Lung microvascular endothelial cell (primary cell): ENCODE results near the gene HIP1R. TPM values are rescaled to one million over a fixed set of nuclear protein-coding genes. Genes with fewer than 3 reads are reported as not detected.
"Not testable (repeated sequence)": the region's sequence is repeated elsewhere in the genome, so short reads cannot be mapped to it uniquely, and the experiment has no call there.

Experiments
- DNase-seq, 2 donors: peaks; one replicate each; pipeline versions ENCODE4 v3.0.0 to v3.0.0-alpha.2; 2010; ENCODE audit warnings: low read depth in 2 of 2
- total RNA-seq: library from RNA; depleted of rRNA; stranded (reverse); fragments of >200 nt; gene quantifications from 2 replicates; pipeline ENCODE4 v1.2.1, GENCODE V29; 2014

The HIP1R gene
- total RNA-seq, 1 donor from 2014 or later, result 28.2 TPM

GRCh38 chr12:122874081-122874480 lies 38.8 kb downstream of the HIP1R start:
- peak in 1 of 2 donors; percentile 2 for DNase-seq

GRCh38 chr12:122875590-122876220 lies 40.4 kb downstream of the HIP1R start:
- DNase-seq, result no peak

- DNase-seq, result not testable (repeated sequence)
These were observed 41.0 kb downstream of the HIP1R start for GRCh38 chr12:122876281-122876680.

GRCh38 chr12:122876731-122877130 lies 41.5 kb downstream of the HIP1R start:
- DNase-seq, result no peak

GRCh38 chr12:122878780-122879612 lies 43.7 kb downstream of the HIP1R start:
- DNase-seq, result no peak

- DNase-seq, result no peak
These were observed 45.0 kb downstream of the HIP1R start for GRCh38 chr12:122880155-122880667.

- peak; percentile 53 to 63 for DNase-seq
These were observed 45.4 kb downstream of the HIP1R start for GRCh38 chr12:122880668-122881067.

- peak in 1 of 2 donors; percentile 54 for DNase-seq
These were observed 47.8 kb downstream of the HIP1R start for GRCh38 chr12:122882908-122883558.

- DNase-seq, result peak in 1 of 2 donors; percentile 41
These were observed 49.0 kb downstream of the HIP1R start for GRCh38 chr12:122884091-122884826.

- peak in 1 of 2 donors; percentile 79 for DNase-seq
These were observed 49.6 kb downstream of the HIP1R start for GRCh38 chr12:122884860-122885259.

GRCh38 chr12:122886161-122886560 lies 50.9 kb downstream of the HIP1R start:
- no peak for DNase-seq

GRCh38 chr12:122886851-122887818 lies 51.9 kb downstream of the HIP1R start:
- peak in 1 of 2 donors; percentile 77 for DNase-seq

GRCh38 chr12:122887819-122888212 lies 52.6 kb downstream of the HIP1R start:
- DNase-seq, result no peak

- DNase-seq, result peak; percentile 94 to 95
These were observed 53.0 kb downstream of the HIP1R start for GRCh38 chr12:122888232-122888752.

- no peak for DNase-seq
These were observed 54.7 kb downstream of the HIP1R start for GRCh38 chr12:122889761-122890520.

- DNase-seq, result no peak
These were observed 56.6 kb downstream of the HIP1R start for GRCh38 chr12:122891661-122892525.

GRCh38 chr12:122892724-122893123 lies 57.5 kb downstream of the HIP1R start:
- not testable (repeated sequence) for DNase-seq
